HPDE6-E6E7 (cell line): ENCODE data around the gene ZNF620.
"Not testable (repeated sequence)": the region's sequence is repeated elsewhere in the genome, so short reads cannot be mapped to it uniquely, and the experiment has no call there.

Experiments used
- DNase-seq: peaks from one replicate; pipeline ENCODE4 v3.0.0; 2011; ENCODE audit warnings: missing footprints; ENCODE audit errors: extremely low spot score

Gene ZNF620

DNA sequence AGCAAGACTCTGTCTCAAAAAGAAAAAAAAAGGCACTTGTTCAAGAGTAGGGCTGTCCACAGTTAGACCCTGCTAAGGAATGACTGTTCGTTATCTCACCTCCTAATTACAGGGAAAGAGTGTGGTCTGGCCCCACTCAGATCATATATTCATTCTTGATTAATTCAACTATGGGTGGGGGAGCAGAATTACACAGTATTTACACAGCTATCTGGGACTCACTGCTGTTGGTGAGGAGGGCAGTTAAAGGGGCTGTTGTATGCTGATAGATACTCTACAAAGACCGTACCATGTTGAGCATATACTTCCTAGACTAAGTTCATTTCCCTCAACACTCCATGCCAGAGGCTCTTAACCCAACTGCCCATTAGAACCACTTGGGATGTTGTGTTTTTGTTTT is 3.8 kb upstream of the ZNF620 start:
- DNase-seq, result no peak

GRCh38 chr3:40504636-40505430 is 1.0 kb upstream of the ZNF620 start:
- DNase-seq, result peak; percentile 28

- DNase-seq, result no peak
Measured at GRCh38 chr3:40511031-40511718, 5.3 kb downstream of the ZNF620 start.

- DNase-seq, result no peak
Measured at GRCh38 chr3:40516201-40516600, 10.4 kb downstream of the ZNF620 start.

DNA sequence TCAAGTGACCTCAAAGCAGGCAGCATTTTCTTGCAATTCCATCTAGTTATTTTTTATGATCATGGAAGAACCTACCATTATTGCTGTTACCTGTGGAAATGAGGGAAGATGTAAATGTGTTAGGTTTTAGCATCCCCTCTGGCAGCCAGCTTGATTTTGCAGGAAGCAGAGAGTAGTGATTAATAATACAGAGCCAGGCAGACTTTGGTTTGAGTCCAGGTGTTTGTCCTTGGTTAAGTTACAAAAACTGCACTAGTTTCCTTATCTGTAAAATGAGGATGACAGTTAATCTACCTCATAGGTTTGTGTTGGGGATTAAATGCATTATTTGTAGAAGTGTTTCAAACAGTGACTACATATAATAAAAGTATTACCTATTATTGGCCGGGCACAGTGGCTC is 12.2 kb downstream of the ZNF620 start:
- DNase-seq, result no peak

GRCh38 chr3:40518848-40519247 is 13.0 kb downstream of the ZNF620 start:
- DNase-seq, result no peak

DNA sequence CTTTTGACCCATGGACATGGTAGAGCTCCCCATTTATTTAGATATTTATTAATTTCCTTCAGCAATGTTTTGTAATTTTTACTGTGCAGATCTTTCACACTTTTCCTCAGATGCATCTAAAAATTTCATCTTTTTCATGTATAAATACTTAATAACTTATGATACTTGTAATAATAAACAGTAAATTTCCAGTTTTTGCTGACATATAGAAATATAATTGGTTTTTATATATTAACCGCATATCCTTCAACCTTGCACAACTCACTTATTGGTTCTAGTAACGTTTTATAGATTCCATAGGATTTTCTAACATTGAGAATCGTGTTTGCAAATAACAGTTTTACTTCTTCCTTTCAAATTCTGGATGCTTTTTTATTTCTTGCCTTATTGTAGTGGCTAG is 15.4 kb downstream of the ZNF620 start:
- no peak for DNase-seq

DNA sequence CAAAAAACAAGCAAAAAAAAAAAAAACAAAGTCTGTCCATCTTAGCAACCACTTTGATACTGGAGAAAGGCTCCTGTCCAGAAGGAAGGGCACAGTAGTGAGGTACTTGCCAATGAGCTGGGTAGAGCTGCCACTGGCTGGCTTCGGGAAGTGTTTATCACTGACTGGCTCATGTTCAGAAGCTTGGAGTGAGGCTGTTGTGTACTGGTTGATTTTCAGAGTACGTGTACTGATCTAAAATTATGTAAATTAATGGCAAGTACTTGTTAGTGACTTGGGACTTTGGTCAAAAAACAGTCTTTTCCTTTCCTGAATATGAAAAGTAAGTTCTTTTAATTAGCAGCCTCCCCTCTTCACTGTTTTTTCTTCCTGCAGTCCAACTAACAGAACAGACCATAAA is 17.9 kb downstream of the ZNF620 start:
- DNase-seq, result no peak

DNA sequence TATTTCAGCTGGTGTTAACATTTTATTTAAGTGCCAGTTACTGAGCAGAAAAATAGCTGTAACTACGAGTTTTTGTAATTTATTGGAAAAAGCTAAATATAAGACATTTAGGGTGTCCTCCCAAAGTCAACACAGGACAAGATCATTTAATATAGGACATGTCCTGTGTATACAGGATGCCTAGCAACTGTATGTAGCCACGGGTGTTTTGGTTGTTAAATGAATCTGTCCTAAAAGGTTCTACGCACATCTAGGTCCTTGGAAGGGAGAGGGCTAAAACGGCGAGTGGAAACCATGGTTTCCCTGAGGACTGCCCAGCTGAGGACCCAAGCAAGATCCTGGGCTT is 18.4 kb downstream of the ZNF620 start:
- DNase-seq, result no peak

DNA sequence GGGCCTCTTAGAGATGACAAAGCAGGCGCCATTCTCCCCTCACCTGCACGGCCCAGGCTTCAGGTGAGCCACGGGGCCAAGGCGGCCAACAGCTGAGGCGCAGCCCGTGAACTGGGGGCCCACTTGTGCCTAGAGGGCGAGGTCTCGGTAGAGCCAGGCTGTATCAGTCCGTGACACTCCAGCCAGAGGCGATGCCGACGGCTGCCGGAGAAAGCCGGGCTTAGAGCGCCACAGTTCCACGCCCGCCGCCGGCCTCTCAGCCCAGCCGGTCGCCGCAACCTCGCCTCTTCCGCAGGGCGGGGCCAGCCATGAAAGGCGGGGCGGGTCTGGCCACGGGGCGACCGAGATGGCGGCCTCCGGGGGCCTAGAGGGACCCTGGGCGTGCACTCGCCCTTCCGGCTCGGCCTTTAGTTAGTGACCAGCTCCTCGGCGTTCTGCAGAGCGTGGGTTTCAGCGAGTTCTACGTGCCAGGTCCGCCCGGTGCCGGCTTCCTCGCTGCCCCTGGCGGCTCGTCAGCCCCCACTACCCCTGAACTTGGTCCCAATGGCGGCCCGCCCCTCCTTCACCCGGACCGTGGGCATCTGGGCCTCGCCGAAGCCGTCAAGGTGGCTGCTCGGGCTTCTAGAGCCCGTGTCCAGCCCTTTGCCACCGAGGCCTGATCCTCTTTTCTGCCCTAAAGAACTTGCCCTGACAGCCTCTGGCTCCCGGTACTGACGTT is 18.9 kb downstream of the ZNF620 start, which contains the start of gene ZNF621:
Gene ZNF621 (plus strand): TSS at position 393 of the 718 bp plus-strand sequence. CDS start 881 bp downstream, outside the sequence.
- DNase-seq, result peak; percentile 46

GRCh38 chr3:40528426-40528825 is 22.6 kb downstream of the ZNF620 start:
- DNase-seq, result no peak

DNA sequence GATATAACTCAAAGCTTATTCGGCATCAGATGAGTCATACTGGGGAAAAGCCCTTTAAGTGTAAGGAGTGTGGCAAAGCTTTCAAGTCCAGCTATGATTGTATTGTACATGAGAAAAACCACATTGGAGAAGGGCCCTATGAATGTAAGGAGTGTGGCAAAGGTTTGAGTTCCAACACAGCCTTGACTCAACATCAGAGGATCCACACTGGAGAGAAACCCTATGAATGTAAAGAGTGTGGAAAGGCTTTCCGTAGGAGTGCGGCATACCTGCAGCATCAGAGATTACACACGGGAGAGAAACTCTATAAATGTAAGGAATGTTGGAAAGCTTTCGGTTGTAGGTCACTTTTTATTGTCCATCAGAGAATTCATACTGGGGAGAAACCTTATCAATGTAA is 26.4 kb downstream of the ZNF620 start:
- no peak for DNase-seq

- no peak for DNase-seq
Measured at GRCh38 chr3:40534283-40534682, 28.4 kb downstream of the ZNF620 start.

DNA sequence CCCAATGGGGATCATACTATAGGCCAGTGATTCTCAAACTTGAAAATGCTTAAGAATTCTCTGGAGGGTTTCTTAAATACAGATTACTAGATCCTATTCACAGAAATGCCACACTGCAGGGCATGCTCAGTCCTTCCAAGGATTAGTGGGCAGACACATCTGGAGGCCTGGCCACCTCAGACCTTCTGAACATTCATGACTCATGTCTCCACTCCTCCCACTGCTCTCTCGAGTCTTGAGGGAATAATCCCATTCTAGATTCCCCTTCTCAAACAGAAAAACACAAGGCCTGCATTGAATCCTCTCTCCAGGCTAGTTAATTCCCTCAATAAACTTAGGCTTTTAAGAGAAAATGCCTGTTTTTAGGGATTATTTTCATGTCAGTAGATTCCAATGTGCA is 41.0 kb downstream of the ZNF620 start:
- DNase-seq, result peak; percentile 2

- no peak for DNase-seq
Measured at GRCh38 chr3:40550167-40550566, 44.3 kb downstream of the ZNF620 start.

DNA sequence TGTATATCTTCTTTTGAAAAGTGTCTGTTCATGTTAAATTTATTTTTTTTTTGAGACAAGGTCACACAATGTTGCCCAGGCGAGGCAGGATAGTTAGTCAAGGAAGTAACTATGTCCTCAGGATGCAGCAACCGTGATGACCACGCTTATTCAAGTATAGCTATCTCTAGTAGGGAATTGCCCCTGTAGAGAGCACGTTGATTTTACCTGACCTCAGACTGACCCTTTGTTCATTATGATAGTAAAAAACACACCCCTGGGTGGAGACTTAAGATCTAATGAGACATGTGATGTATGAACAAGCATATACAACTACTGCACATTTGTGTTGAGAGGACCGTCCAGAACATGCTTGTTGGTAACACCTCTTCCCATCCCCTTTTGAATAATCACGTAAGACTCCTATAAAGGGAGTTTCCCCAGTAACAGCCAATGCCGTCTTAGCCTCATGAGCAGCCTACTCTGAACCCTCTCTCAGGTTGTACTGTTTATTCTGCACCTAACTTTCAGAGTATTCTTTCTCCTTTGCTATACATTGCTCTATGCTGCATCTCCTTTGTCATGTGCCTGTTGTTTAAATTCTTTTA is 51.8 kb downstream of the ZNF620 start:
- no peak for DNase-seq

DNA sequence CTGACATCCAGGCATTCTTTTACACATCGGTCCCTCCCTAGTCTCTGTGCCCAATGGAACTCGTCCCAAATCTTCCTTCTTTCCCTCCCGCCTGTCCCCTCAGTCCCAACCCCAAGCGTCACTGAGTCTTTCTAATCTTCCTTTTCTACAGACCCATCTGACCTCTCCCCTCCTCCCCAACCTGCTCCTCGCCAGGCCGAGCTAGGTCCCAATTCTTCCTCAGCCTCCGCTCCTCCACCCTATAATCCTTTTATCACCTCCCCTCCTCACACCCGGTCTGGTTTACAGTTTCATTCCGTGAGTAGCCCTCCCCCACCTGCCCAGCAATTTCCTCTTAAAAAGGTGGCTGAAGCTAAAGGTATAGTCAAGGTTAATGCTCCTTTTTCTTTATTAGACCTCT is 56.6 kb downstream of the ZNF620 start:
- DNase-seq, result not testable (repeated sequence)

DNA sequence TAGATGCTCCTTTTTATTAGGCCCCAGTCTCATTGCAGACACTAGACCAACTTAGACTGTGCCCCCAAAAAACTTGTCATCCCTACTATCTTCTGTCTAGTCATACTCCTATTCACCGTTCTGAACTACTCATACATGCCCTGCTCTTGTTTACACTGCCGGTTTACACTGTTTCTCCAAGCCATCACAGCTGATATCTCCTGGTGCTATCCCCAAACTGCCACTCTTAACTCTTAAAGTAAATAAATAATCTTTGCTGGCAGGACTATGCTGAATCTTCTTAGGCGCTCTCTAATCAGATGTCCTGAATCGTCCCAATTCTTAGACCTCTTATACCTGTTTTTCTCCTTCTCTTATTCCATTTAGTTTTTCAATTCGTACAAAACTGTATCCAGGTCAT is 59.8 kb downstream of the ZNF620 start:
- DNase-seq, result not testable (repeated sequence)

DNA sequence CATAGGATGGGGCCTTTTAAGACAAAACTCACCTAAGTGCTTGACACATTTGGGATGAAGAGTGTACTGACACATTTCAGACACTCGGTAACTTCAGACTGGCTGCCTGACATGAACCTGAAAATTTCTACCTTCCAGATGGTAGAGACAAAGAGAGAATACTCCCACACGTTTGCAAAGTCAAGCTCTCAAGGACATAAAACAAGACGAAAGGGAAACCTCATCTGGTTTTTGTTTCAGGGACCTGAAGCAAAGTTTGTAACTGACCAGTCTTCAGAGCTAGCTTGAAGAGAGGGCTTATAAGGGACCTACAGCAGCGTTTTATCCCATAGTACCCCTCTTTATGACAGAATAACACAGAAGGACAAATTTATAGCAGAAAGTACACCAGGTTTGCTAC is 60.9 kb downstream of the ZNF620 start:
- DNase-seq, result no peak
